Body of pancreas (tissue), 4 donors: ENCODE results near the gene NDUFS1. TPM values are rescaled to one million over a fixed set of nuclear protein-coding genes. Genes with fewer than 3 reads are reported as not detected.
"Not testable (repeated sequence)": the region's sequence is repeated elsewhere in the genome, so short reads cannot be mapped to it uniquely, and the experiment has no call there.

Experiments
- ATAC-seq: fragments of 150-250 bp; one replicate; pipeline ENCODE4 v1.9.1; 2016
- DNase-seq, 4 donors: peaks; one replicate each; pipeline ENCODE4 v3.0.0-alpha.2; 2019
- H3K27ac ChIP-seq, 4 donors: fragments of 200-600 bp; sonication (generic); 1 replicate in 3 of 4; 2 replicates in 1 of 4; pipeline versions ENCODE4 v1.5.1 to v1.6.1; 2016 to 2019; ENCODE audit warnings: mild to moderate bottlenecking in 1 of 4, mixed read lengths in 1 of 4, moderate library complexity in 1 of 4
- H3K27me3 ChIP-seq, 2 donors: fragments of 200-600 bp; sonication (generic); one replicate each; pipeline ENCODE4 v1.6.0; 2016; ENCODE audit warnings: mild to moderate bottlenecking in 1 of 2
- H3K36me3 ChIP-seq, 2 donors: fragments of 200-600 bp; sonication (generic); replicated peaks in 1 of 2; 2 replicates each; pipeline ENCODE4 v1.5.1; 2016; ENCODE audit warnings: low read depth in 2 of 2; ENCODE audit not compliant: insufficient read depth in 1 of 2
- H3K4me1 ChIP-seq: fragments of 200-600 bp; sonication (generic); one replicate; pipeline ENCODE4 v1.6.0; 2016
- H3K4me3 ChIP-seq, 2 donors: fragments of 200-600 bp; sonication (generic); 1 replicate in 1 of 2; 2 replicates in 1 of 2; pipeline ENCODE4 v1.5.1; 2016 to 2019
- H3K9me3 ChIP-seq, 3 donors: fragments of 200-600 bp; sonication (generic); 1 replicate in 2 of 3; 2 replicates in 1 of 3; pipeline ENCODE4 v1.5.1; 2016
- POLR2A ChIP-seq, 3 donors: fragments of 450-650 bp; IDR thresholded peaks; one replicate each; pipeline ENCODE4 v1.6.1; 2016; ENCODE audit warnings: antibody characterized with exemption in 3 of 3, mild to moderate bottlenecking in 2 of 3
- WGBS, 2 donors: methylation state at CpG; one replicate each; pipeline ENCODE4 v1.1.5; 2017; 5-methylcytosine and 5-hydroxymethylcytosine counted together
- intact Hi-C: fragments of 100-400 bp; cut with DNase I; formaldehyde crosslinking; loops from one replicate; pipeline ENCODE4 v1.15.1; 2023
- total RNA-seq, 2 donors: library from RNA; depleted of rRNA; stranded (reverse); fragments of >200 nt; gene quantifications; one replicate each; pipeline ENCODE4 v1.1.0, GENCODE V29; 2016
- TF ChIP-seq, protein P1 (sequence below), 7 experiments: fragments of 450-650 bp in 4 of 7; fragments of 200-600 bp in 3 of 7; sonication (generic) in 3 of 7; IDR thresholded peaks; one replicate each; pipeline ENCODE4 v1.5.1; 2016 to 2019; ENCODE audit warnings: antibody characterized with exemption in 7 of 7

Gene NDUFS1
- total RNA-seq, 2 donors from 2014 or later = 18.7 to 24.1 TPM

DNA sequence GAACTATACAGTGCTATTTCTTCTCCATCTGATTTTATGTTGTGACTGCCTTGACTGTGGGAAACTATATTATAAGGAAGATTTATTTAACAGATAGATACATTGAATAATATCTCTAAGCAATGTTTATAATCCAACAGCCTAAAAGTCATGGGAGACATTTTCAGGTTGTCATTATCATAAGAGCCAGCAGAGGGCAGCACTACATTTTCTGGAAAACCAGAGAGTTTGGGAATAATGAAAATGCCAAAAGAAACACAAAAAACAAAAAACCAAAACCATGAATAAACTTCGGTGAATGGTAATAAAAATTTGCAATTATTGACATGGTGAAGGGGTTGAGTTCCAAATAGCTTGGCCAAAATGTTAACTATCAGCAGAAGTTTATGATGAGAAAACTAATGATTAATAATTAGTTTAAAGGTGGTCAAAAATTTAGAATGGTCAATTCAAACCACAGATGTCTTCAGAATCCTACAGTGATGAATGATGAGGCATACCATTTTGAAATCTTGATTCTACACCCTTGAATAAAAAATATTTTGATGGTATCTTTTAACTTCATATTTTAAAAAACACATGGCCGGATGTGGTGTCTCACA is 5.1 kb upstream of the NDUFS1 start:
- 65 to 69% methylated on average over 2 of the region's 2 CpGs for WGBS, 2 donors
- TF ChIP-seq POLR2A (IDR thresholded peaks at IDR 0.05) = no peak
- TF ChIP-seq, protein P1, sequence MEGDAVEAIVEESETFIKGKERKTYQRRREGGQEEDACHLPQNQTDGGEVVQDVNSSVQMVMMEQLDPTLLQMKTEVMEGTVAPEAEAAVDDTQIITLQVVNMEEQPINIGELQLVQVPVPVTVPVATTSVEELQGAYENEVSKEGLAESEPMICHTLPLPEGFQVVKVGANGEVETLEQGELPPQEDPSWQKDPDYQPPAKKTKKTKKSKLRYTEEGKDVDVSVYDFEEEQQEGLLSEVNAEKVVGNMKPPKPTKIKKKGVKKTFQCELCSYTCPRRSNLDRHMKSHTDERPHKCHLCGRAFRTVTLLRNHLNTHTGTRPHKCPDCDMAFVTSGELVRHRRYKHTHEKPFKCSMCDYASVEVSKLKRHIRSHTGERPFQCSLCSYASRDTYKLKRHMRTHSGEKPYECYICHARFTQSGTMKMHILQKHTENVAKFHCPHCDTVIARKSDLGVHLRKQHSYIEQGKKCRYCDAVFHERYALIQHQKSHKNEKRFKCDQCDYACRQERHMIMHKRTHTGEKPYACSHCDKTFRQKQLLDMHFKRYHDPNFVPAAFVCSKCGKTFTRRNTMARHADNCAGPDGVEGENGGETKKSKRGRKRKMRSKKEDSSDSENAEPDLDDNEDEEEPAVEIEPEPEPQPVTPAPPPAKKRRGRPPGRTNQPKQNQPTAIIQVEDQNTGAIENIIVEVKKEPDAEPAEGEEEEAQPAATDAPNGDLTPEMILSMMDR (IDR thresholded peaks at IDR 0.05) = peak in 6 of 7 experiments; percentile 63 to 77 (median 67)
- Histone ChIP-seq H3K4me3 (no peak overlapping the region), H3K27ac (no peak overlapping the region), H3K9me3 (no peaks in the 10 kb centered on the region), H3K4me1 (peaks cover 18% of the 10 kb centered on the region), H3K27me3 (no peaks in the 10 kb centered on the region), H3K36me3 (peaks cover 4 to 7% of the 10 kb centered on the region in 2 donors)
- intact Hi-C loops = no loop called here
- no peak for ATAC-seq
- peak; percentile 19 to 49 (median 32) for DNase-seq

DNA sequence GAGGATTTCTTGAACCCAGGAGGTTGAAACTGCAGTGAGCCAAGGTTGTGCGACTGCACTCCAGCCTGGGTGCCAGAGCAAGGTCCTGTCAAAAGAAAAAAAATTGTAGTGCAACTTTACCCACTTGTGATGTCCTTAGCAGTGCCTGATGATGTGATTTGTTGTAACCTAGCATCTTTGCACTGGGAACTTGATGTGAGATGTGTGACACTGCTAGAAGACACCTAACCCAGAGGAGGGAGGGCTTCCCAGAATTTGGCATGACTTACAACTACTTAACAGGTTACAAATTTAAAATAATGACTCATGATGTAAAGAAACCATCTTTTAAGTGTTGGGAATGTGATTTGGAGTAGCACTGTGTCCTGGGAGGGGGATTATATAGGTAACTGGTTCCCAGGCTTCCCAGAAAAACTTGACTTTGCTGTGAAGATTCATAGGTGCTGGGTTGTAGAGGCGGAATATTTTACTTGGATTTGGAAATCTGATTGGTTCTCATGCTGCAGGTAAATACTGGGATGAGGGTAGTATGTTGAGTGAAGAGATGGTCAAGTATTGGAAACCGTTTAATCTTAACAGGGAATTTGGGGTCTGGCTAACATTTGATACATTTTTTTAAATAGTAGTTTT is 4.1 kb upstream of the NDUFS1 start:
- ATAC-seq = no peak
- no peak for DNase-seq
- Histone ChIP-seq H3K27me3 (no peaks in the 10 kb centered on the region), H3K4me3 (no peak overlapping the region), H3K36me3 (peaks cover 4 to 7% of the 10 kb centered on the region in 2 donors), H3K4me1 (peaks cover 19% of the 10 kb centered on the region), H3K9me3 (no peaks in the 10 kb centered on the region), H3K27ac (no peak overlapping the region)
- 88 to 89% methylated on average over 3 of the region's 3 CpGs for WGBS, 2 donors
- intact Hi-C loops = no loop called here
- no peak for TF ChIP-seq POLR2A (IDR thresholded peaks at IDR 0.05)
- TF ChIP-seq, protein P1 (IDR thresholded peaks at IDR 0.05) = no peak

DNA sequence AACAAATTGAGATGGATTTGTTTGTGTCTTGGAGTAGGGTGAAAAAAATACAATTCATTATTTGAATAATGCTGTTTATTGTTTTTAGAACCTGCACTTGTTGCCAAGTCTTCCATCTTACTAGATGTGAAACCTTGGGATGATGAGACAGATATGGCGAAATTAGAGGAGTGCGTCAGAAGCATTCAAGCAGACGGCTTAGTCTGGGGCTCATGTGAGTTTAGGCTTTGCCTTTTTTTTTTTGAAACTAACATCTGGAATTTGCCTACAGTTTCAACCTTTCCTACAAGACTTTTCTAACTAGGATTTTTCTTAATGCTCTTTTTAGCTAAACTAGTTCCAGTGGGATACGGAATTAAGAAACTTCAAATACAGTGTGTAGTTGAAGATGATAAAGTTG is 3.2 kb upstream of the NDUFS1 start:
- DNase-seq, H3K27ac ChIP-seq, intact Hi-C loops, H3K27me3 ChIP-seq, H3K4me3 ChIP-seq, ATAC-seq, H3K36me3 ChIP-seq, H3K9me3 ChIP-seq: not testable (repeated sequence)
- peaks cover 28% of the 10 kb centered on the region for H3K4me1 ChIP-seq
- 76 to 79% methylated on average over 4 of the region's 4 CpGs for WGBS, 2 donors

DNA sequence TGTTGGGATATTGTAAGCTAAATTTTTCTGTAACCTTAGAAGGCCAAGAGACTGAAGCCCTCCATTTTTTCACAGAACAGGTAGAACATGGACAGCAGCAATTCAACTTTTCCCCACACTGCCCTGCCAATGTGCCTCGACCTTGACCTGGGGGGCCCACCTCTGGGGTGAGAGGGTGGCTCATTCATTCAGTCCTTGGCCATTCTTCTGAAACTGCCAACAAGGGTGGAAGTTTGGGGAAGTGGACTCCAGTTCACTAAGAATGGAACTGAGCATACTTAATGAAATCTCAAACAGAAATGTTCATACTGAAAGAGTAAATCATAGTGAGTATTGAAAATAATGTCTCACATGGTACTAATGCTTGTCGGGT is 1.5 kb upstream of the NDUFS1 start:
- peaks cover 4 to 7% of the 10 kb centered on the region in 2 donors for H3K36me3 ChIP-seq
- H3K4me1 ChIP-seq = peaks cover 32% of the 10 kb centered on the region
- H3K4me3 ChIP-seq = peak overlapping the region; percentile 86 to 95
- H3K27ac ChIP-seq = peak overlapping the region in 2 of 4 donors; percentile 81 to 95
- no peak for ATAC-seq
- TF ChIP-seq, protein P1 (IDR thresholded peaks at IDR 0.05) = no peak
- TF ChIP-seq POLR2A (IDR thresholded peaks at IDR 0.05) = no peak
- no peaks in the 10 kb centered on the region for H3K9me3 ChIP-seq
- H3K27me3 ChIP-seq = no peaks in the 10 kb centered on the region
- intact Hi-C loops = no loop called here
- no peak for DNase-seq
- WGBS, 2 donors = 15 to 37% methylated on average over 2 of the region's 2 CpGs

DNA sequence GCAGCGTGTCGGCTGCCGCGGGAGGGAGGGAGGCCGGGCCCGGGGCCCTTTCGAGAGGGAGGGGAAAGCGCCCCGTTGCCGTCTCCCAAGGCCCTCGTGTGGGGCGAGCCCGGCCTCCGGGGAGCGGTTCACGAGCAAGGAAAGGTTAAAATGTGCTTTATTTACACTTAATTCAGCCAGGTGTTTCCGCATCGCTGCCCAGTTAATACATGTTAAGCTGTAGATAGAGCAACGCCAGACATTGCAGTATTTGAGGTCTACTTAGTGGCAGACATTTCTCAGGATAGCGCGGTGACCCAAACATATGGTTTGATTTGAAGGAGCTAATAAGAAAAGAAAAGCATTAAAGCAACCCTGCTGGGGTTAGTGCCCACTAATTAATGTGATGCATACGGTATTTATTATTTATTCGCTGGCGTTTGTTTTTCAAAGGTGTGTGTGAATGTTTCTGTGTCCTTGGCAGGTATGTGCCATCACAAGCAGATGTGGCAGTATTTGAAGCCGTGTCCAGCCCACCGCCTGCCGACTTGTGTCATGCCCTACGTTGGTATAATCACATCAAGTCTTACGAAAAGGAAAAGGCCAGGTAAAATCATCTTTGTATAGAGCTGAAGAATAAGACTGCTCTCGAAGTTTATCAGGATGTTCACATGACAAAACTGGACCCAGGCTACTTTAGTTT is 1.0 kb upstream of the NDUFS1 start:
- intact Hi-C loops = no loop called here
- TF ChIP-seq POLR2A (IDR thresholded peaks at IDR 0.05) = no peak
- TF ChIP-seq, protein P1 (IDR thresholded peaks at IDR 0.05) = no peak
- DNase-seq (peak; percentile 16 to 64 (median 40)), ATAC-seq (peak; percentile 54)
- Histone ChIP-seq H3K36me3 (peaks cover 4 to 7% of the 10 kb centered on the region in 2 donors), H3K9me3 (no peaks in the 10 kb centered on the region), H3K4me1 (peaks cover 32% of the 10 kb centered on the region), H3K27ac (peak overlapping the region; percentile 81 to 95 (median 90)), H3K27me3 (no peaks in the 10 kb centered on the region), H3K4me3 (peak overlapping the region; percentile 86 to 95)
- WGBS, 2 donors = 2 to 3% methylated on average over 27 to 30 of the region's 30 CpGs
